SK-N-MC (cell line): Measurements from ENCODE around the gene CDC42EP4.

Experiments
- EZH2 ChIP-seq: fragments of 200-600 bp; sonication (generic); IDR thresholded peaks from one replicate; pipeline ENCODE4 v1.6.1; 2017; ENCODE audit warnings: antibody characterized with exemption
- FOXP2 ChIP-seq: optimal IDR thresholded peaks from 2 replicates; pipeline ENCODE3; 2011; ENCODE audit warnings: mild to moderate bottlenecking, moderate library complexity; ENCODE audit not compliant: insufficient read depth; ENCODE audit errors: extremely low read length, control extremely low read depth
- POLR2AphosphoS5 ChIP-seq: IDR thresholded peaks from 2 replicates; pipeline ENCODE4 v1.6.1; 2012; ENCODE audit warnings: mild to moderate bottlenecking, low read depth, low read length, borderline replicate concordance

DNA sequence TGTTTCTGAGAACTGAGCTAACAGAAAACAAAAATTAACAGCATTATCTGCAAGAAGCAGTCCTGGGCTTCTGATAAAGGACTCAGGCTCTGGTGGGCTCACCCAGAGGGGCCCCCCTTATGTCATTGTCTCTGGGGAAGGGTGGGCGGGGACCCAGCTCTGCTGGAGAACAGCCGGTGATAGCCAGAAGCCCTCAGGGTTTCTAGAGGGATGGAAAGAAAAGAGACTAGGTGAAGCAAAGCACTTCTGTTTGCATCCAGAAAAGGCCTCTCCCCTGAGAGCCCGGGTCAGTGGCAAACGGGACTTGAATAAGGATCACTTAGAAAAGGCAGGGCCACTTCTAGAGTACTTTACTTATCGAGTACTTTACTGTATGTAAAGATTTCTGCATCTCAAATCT is 7.0 kb upstream of the CDC42EP4 start:
- TF ChIP-seq POLR2AphosphoS5 (no peak), EZH2 (no peak), FOXP2 (no peak)
